ENCODE results near the gene FUCA2.

GRCh38 chr6:143485967-143486366 is 25.6 kb downstream of the FUCA2 start:
- TF ChIP-seq CTCF (IDR thresholded peaks at IDR 0.05 in 8 of 11, conservative IDR thresholded peaks at IDR 0.05 in 3 of 11), result no peak
- no peak for TF ChIP-seq POLR2AphosphoS5 (IDR thresholded peaks at IDR 0.05)
